Lower lobe of right lung (tissue), 2 donors: ENCODE data around the gene RPS5. TPM values are rescaled to one million over a fixed set of nuclear protein-coding genes. Genes with fewer than 3 reads are reported as not detected.
"Not testable (repeated sequence)": the region's sequence is repeated elsewhere in the genome, so short reads cannot be mapped to it uniquely, and the experiment has no call there.

Experiments used
- ATAC-seq, 2 donors: fragments of 200-7000 bp; cut with Tn5 transposase; one replicate each; pipeline ENCODE4 v1.9.1; 2020 to 2022; ENCODE audit warnings: mild to moderate bottlenecking in 2 of 2, moderate library complexity in 2 of 2
- DNase-seq: peaks from one replicate; pipeline ENCODE4 v3.0.0-alpha.2; 2020
- H3K27ac ChIP-seq: fragments of 200-600 bp; one replicate; pipeline ENCODE4 v1.8.0; 2022
- H3K27me3 ChIP-seq: fragments of 200-600 bp; one replicate; pipeline ENCODE4 v1.8.0; 2022; ENCODE audit warnings: low read depth
- H3K36me3 ChIP-seq: fragments of 200-600 bp; one replicate; pipeline ENCODE4 v1.8.0; 2022; ENCODE audit warnings: mild to moderate bottlenecking
- H3K4me1 ChIP-seq: fragments of 200-600 bp; one replicate; pipeline ENCODE4 v1.8.0; 2022
- H3K4me3 ChIP-seq: fragments of 200-600 bp; one replicate; pipeline ENCODE4 v1.8.0; 2022; ENCODE audit warnings: mild to moderate bottlenecking
- H3K9me3 ChIP-seq: fragments of 200-600 bp; one replicate; pipeline ENCODE4 v1.8.0; 2022
- CTCF ChIP-seq: fragments of 200-600 bp; IDR thresholded peaks from one replicate; pipeline ENCODE4 v1.8.0; 2022; ENCODE audit warnings: antibody characterized with exemption, mild to moderate bottlenecking
- intact Hi-C: fragments of 100-400 bp; cut with DNase I; formaldehyde crosslinking; loops from one replicate; pipeline ENCODE4 v1.11.0; 2022
- microRNA-seq: library from miRNA; unstranded; fragments of <30 nt; microRNA quantifications from one replicate; pipeline ENCODE4 v1.2.0, GENCODE V29; 2020; ENCODE audit warnings: borderline number of aligned reads
- total RNA-seq: library from RNA; stranded (reverse); fragmentation: NEBNext Ultra II Directional; extraction: Animal tissue kit (Norgen Biotek cat#: 25700); gene quantifications from one replicate; pipeline ENCODE4 v1.2.1, GENCODE V29; 2021
- donor health status: DM: no; HTN: yes; CAD: no; lungs with severe emphysema.

The RPS5 gene
- total RNA-seq, 1 donor from 2014 or later, result 770 TPM

GRCh38 chr19:58440556-58440955 lies 53.5 kb downstream of the RPS5 start:
- DNase-seq (no peak), ATAC-seq (peak; percentile 2 to 3)
- Histone ChIP-seq H3K9me3 (peaks cover 37% of the 10 kb centered on the region), H3K27me3 (no peaks in the 10 kb centered on the region), H3K36me3 (peaks cover 14% of the 10 kb centered on the region), H3K4me1 (peaks cover 9% of the 10 kb centered on the region), H3K4me3 (peak overlapping the region; percentile 76), H3K27ac (peak overlapping the region; percentile 81)
- TF ChIP-seq CTCF, result no peak
- intact Hi-C loops, result no loop called here

GRCh38 chr19:58442986-58443385 lies 55.9 kb downstream of the RPS5 start:
- intact Hi-C loops, H3K27ac ChIP-seq, H3K36me3 ChIP-seq, DNase-seq, ATAC-seq, H3K27me3 ChIP-seq, H3K4me1 ChIP-seq, H3K4me3 ChIP-seq: not testable (repeated sequence)
- peaks cover 12% of the 10 kb centered on the region for H3K9me3 ChIP-seq

Small RNA genes lying within 50 kb of the gene (microRNA-seq; reads per million reads assigned to microRNA genes)
- gene MIR4754, result not detected

Other genes with a start within 250 kb of the RPS5 start
- 5.8 TPM for gene ZNF329, start 236.5 kb upstream of the RPS5 start, total RNA-seq
- 27.6 TPM for gene ZNF274, start 204.2 kb upstream of the RPS5 start, total RNA-seq
- gene ZNF544, start 158.4 kb upstream of the RPS5 start, total RNA-seq, result 22.6 TPM
- 5.4 TPM for gene ZNF8, start 108.3 kb upstream of the RPS5 start, total RNA-seq
- 31.6 TPM for gene ERVK3-1, start 81.9 kb upstream of the RPS5 start, total RNA-seq
- gene ZSCAN22, start 60.3 kb upstream of the RPS5 start, total RNA-seq, result 3.6 TPM
- gene A1BG, start 33.8 kb upstream of the RPS5 start, total RNA-seq, result 14.0 TPM
- 2.5 TPM for gene ZNF497, start 24.5 kb upstream of the RPS5 start, total RNA-seq
- gene ZNF837, start 6.2 kb upstream of the RPS5 start, total RNA-seq, result 1.2 TPM
- not detected for gene RNF225, start 8.4 kb downstream of the RPS5 start, total RNA-seq
- gene ZNF584, start 21.4 kb downstream of the RPS5 start, total RNA-seq, result 10.0 TPM
- 7.4 TPM for gene ZNF132, start 52.9 kb downstream of the RPS5 start, total RNA-seq
- 8.3 TPM for gene ZNF324B, start 64.4 kb downstream of the RPS5 start, total RNA-seq
- gene ZNF324, start 79.8 kb downstream of the RPS5 start, total RNA-seq, result 10.0 TPM
- 9.1 TPM for gene ZNF446, start 89.1 kb downstream of the RPS5 start, total RNA-seq
- gene SLC27A5, start 124.7 kb downstream of the RPS5 start, total RNA-seq, result 6.6 TPM
- gene ZBTB45, start 132.5 kb downstream of the RPS5 start, total RNA-seq, result 14.1 TPM
- gene TRIM28, start 156.8 kb downstream of the RPS5 start, total RNA-seq, result 233 TPM
- 104 TPM for gene CHMP2A, start 167.8 kb downstream of the RPS5 start, total RNA-seq
- gene UBE2M, start 171.3 kb downstream of the RPS5 start, total RNA-seq, result 50.4 TPM
- gene MZF1, start 186.1 kb downstream of the RPS5 start, total RNA-seq, result 50.7 TPM